Keratinocyte (primary cell): ENCODE results near the gene CELA1. TPM values are rescaled to one million over a fixed set of nuclear protein-coding genes. Genes with fewer than 3 reads are reported as not detected.

Source experiments
- DNase-seq: peaks from one replicate; pipeline ENCODE4 v3.0.0-alpha.2; 2011; ENCODE audit warnings: low read depth, missing footprints, low spot score
- FAIRE-seq: peaks from 2 replicates; lab custom pipeline; 2011; peaks lifted over from hg19 to GRCh38; lab: Jason Lieb, UNC
- H2AFZ ChIP-seq: 2 replicates; pipeline ENCODE4 v1.6.0; 2012; ENCODE audit warnings: low read length, control low read depth, inconsistent platforms; ENCODE audit not compliant: control insufficient read depth
- H3K27ac ChIP-seq: 2 replicates; pipeline ENCODE4 v1.5.1; 2011; ENCODE audit warnings: low read length; ENCODE audit not compliant: control insufficient read depth, insufficient read depth
- H3K27me3 ChIP-seq: 3 replicates; pipeline ENCODE4 v1.6.0; 2011; ENCODE audit warnings: low read length; ENCODE audit not compliant: control insufficient read depth, insufficient read depth; ENCODE audit errors: extremely low read depth
- H3K36me3 ChIP-seq, 2 experiments: 2 replicates in 1 of 2; 3 replicates in 1 of 2; pipeline ENCODE4 v1.5.1; 2011; ENCODE audit warnings: low read length in 2 of 2, mild to moderate bottlenecking in 1 of 2; ENCODE audit not compliant: control insufficient read depth in 2 of 2, insufficient read depth in 2 of 2; ENCODE audit errors: extremely low read depth in 1 of 2
- H3K4me1 ChIP-seq: 3 replicates; pipeline ENCODE4 v1.5.1; 2011; ENCODE audit warnings: low read length; ENCODE audit not compliant: control insufficient read depth, insufficient read depth; ENCODE audit errors: extremely low read depth
- H3K4me2 ChIP-seq: 3 replicates; pipeline ENCODE4 v1.6.0; 2011; ENCODE audit warnings: low read depth, low read length; ENCODE audit not compliant: control insufficient read depth, insufficient read depth; ENCODE audit errors: extremely low read depth
- H3K4me3 ChIP-seq, 3 experiments: fragments of 200-600 bp in 1 of 3; sonication (generic) in 1 of 3; 2 replicates in 2 of 3; 3 replicates in 1 of 3; pipeline ENCODE4 v1.5.1; 2011 to 2016; ENCODE audit warnings: low read length in 3 of 3, mild to moderate bottlenecking in 3 of 3, control low read depth in 2 of 3, inconsistent platforms in 1 of 3, low read depth in 1 of 3, mixed read lengths in 1 of 3, mixed run types in 1 of 3, moderate library complexity in 1 of 3; ENCODE audit not compliant: control insufficient read depth in 2 of 3, insufficient read depth in 2 of 3; ENCODE audit errors: extremely low read depth in 1 of 3
- H3K79me2 ChIP-seq: 2 replicates; pipeline ENCODE4 v1.6.0; 2012; ENCODE audit warnings: low read length; ENCODE audit not compliant: control insufficient read depth, insufficient read depth
- H3K9ac ChIP-seq: 3 replicates; pipeline ENCODE4 v1.6.0; 2011; ENCODE audit warnings: low read length; ENCODE audit not compliant: control insufficient read depth, insufficient read depth; ENCODE audit errors: extremely low read depth
- H3K9me1 ChIP-seq: 3 replicates; pipeline ENCODE4 v1.6.0; 2011; ENCODE audit warnings: low read length; ENCODE audit not compliant: control insufficient read depth, insufficient read depth; ENCODE audit errors: extremely low read depth
- H3K9me3 ChIP-seq: 2 replicates; pipeline ENCODE4 v1.5.1; 2012; ENCODE audit warnings: low read depth, low read length; ENCODE audit not compliant: control insufficient read depth
- H4K20me1 ChIP-seq: 3 replicates; pipeline ENCODE4 v1.6.0; 2011; ENCODE audit warnings: low read length; ENCODE audit not compliant: control insufficient read depth, insufficient read depth; ENCODE audit errors: extremely low read depth
- CTCF ChIP-seq, 3 experiments: IDR thresholded peaks in 1 of 3; conservative IDR thresholded peaks in 1 of 3; optimal IDR thresholded peaks in 1 of 3; 2 replicates in 2 of 3; 3 replicates in 1 of 3; pipeline versions ENCODE3 to v1.5.1; 2011; ENCODE audit warnings: low read length in 3 of 3, mild to moderate bottlenecking in 3 of 3, moderate library complexity in 2 of 3, control low read depth in 1 of 3, inconsistent platforms in 1 of 3; ENCODE audit not compliant: insufficient read depth in 2 of 3; ENCODE audit errors: extremely low read depth in 1 of 3
- EZH2 ChIP-seq: IDR thresholded peaks from one replicate; pipeline ENCODE4 v1.6.1; 2012; ENCODE audit warnings: inconsistent platforms, mild to moderate bottlenecking, low read length, moderate library complexity
- dilution Hi-C: fragments of 300-500 bp; cut with MboI; formaldehyde crosslinking; loops from one replicate; pipeline ENCODE4 v1.7.0; 2020; ENCODE audit warnings: low sequenced_read_pairs; ENCODE audit not compliant: extremely low pct_ligation_motif_present
- polyA plus RNA-seq, 5 experiments: library from polyadenylated mRNA; depleted of rRNA in 3 of 5; stranded (reverse) in 3 of 5; stranded (forward) in 1 of 5; unstranded in 1 of 5; fragments of >200 nt; gene quantifications; 1 replicate in 1 of 5; 2 replicates in 3 of 5; 3 replicates in 1 of 5; pipeline versions ENCODE4 v1.2.1 to v1.2.3, GENCODE V29; 2011 to 2012; ENCODE audit warnings: missing spikeins in 2 of 5, low read depth in 1 of 5, low replicate concordance in 1 of 5

The CELA1 gene
- polyA plus RNA-seq, 1 donor (not counting 4 experiments of a cell fraction or from before 2014, with no cell fraction given) = not detected

DNA sequence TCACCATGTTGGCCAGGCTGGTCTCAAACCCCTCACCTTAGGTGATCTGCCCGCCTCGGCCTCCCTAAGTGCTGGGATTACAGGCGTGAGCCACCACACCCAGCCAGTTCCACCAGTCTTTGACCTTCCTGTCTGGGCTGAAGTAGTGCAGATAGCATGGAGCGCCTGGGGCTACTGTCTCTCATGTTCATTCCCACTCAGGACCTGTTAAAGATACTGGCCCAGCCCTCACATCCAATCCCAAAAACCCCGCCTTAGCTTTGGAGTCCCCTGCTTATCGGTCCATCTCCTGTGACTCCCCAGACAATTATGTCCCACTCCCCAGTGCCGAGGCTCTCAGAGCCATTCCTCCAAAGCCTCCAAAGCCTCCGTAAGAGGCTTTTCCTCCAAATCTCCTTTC, 12.0 kb upstream of the CELA1 start:
- no peak overlapping the region for H3K9ac ChIP-seq
- H3K79me2 ChIP-seq = no peaks in the 10 kb centered on the region
- DNase-seq (no peak), FAIRE-seq (no peak)
- no peaks in the 10 kb centered on the region for H4K20me1 ChIP-seq
- peaks cover 34 to 53% of the 10 kb centered on the region in 2 experiments for H3K36me3 ChIP-seq
- H3K9me1 ChIP-seq = no peaks in the 10 kb centered on the region
- no peaks in the 10 kb centered on the region for H3K4me1 ChIP-seq
- no peaks in the 10 kb centered on the region for H3K9me3 ChIP-seq
- dilution Hi-C loops = no loop called here
- TF ChIP-seq CTCF (optimal IDR thresholded peaks at IDR 0.05 in 1 of 3, IDR thresholded peaks at IDR 0.05 in 1 of 3, conservative IDR thresholded peaks at IDR 0.05 in 1 of 3; ENCODE audit: extremely low read depth in 1 of 3, insufficient read depth in 2 of 3, low read length in 3 of 3) = no peak
- no peak for TF ChIP-seq EZH2
- H3K4me3 ChIP-seq = no peak overlapping the region
- no peak overlapping the region for H2AFZ ChIP-seq
- no peaks in the 10 kb centered on the region for H3K27me3 ChIP-seq
- no peak overlapping the region for H3K27ac ChIP-seq
- no peak overlapping the region for H3K4me2 ChIP-seq

DNA sequence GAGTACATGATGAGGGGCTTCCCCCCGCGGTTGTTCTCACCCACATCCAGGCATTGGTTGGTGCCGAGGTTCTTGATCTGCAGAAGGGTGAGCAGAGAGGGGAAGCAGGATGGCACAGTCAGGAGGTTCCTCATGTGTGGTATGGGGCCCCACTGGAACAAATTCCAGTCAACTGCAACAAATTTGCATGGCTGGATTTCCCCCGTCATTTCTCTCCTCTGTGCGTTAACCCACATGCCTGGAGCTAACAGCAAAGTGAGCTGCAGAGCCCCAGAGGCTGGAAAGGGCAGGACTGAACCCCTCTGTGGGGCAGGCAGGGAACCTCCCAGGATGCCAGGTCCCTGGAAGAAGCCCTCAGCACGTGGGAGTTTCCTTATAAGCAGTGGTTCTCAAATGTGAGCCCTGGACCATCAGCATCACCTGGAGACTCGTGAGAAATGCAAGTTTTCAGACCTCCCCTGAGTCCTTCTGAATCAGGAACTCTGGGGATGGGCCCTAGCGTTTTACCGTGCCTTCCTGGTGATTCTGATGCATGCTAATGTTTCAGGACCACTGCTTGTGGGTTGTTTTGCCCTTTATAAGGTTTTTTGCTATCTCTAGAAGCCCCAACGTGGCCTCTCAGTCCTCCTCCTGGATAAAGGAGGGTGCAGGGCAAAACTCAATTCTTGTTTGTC, 11.0 kb upstream of the CELA1 start:
- Histone ChIP-seq H3K4me2 (no peak overlapping the region), H3K27ac (no peak overlapping the region), H3K9me3 (no peaks in the 10 kb centered on the region), H3K4me1 (no peaks in the 10 kb centered on the region), H3K79me2 (no peaks in the 10 kb centered on the region), H3K27me3 (no peaks in the 10 kb centered on the region), H3K9ac (no peak overlapping the region), H3K9me1 (no peaks in the 10 kb centered on the region), H4K20me1 (no peaks in the 10 kb centered on the region), H3K36me3 (peaks cover 28 to 51% of the 10 kb centered on the region in 2 experiments), H2AFZ (no peak overlapping the region), H3K4me3 (no peak overlapping the region)
- DNase-seq (no peak), FAIRE-seq (no peak)
- TF ChIP-seq CTCF (optimal IDR thresholded peaks at IDR 0.05 in 1 of 3, IDR thresholded peaks at IDR 0.05 in 1 of 3, conservative IDR thresholded peaks at IDR 0.05 in 1 of 3; ENCODE audit: extremely low read depth in 1 of 3, insufficient read depth in 2 of 3, low read length in 3 of 3) (no peak), EZH2 (no peak)
- dilution Hi-C loops = no loop called here
